HEK293T (cell line): Measurements from ENCODE around the gene SLC6A1.

Source experiments
- CTCF ChIA-PET: fragments of 350-600 bp; formaldehyde crosslinking; extraction: SDS; loops from one replicate; lab custom pipeline; 2021; ENCODE audit warnings: antibody characterized with exemption, inconsistent platforms; lab: Yijun Ruan, JAX
- POLR2A ChIA-PET: fragments of 350-600 bp; formaldehyde crosslinking; extraction: SDS; loops from one replicate; lab custom pipeline; 2020; ENCODE audit warnings: antibody characterized with exemption, inconsistent platforms; lab: Yijun Ruan, JAX
- DNase-seq: peaks from one replicate; pipeline ENCODE4 v3.0.0; 2012; ENCODE audit warnings: mixed read lengths; ENCODE audit errors: extremely low spot score
- ARNT ChIP-seq: fragments of 450-650 bp; IDR thresholded peaks from 2 replicates; pipeline ENCODE4 v1.6.1; 2017; ENCODE audit warnings: mild to moderate bottlenecking
- BHLHE40 ChIP-seq: fragments of 450-650 bp; IDR thresholded peaks from 2 replicates; pipeline ENCODE4 v1.6.1; 2016; ENCODE audit warnings: mild to moderate bottlenecking, moderate library complexity, borderline replicate concordance
- CTBP1 ChIP-seq: fragments of 450-650 bp; IDR thresholded peaks from 2 replicates; pipeline ENCODE4 v1.6.1; 2016; ENCODE audit warnings: borderline replicate concordance
- ELF4 ChIP-seq: fragments of 450-650 bp; IDR thresholded peaks from 2 replicates; pipeline ENCODE4 v1.6.1; 2017; ENCODE audit warnings: antibody characterized with exemption
- FOXA1 ChIP-seq: fragments of 450-650 bp; IDR thresholded peaks from 2 replicates; pipeline ENCODE4 v1.6.1; 2016; ENCODE audit warnings: mild to moderate bottlenecking
- FOXK2 ChIP-seq: fragments of 450-650 bp; IDR thresholded peaks from 2 replicates; pipeline ENCODE4 v1.6.1; 2016; ENCODE audit warnings: mild to moderate bottlenecking
- FOXM1 ChIP-seq: fragments of 450-650 bp; IDR thresholded peaks from 2 replicates; pipeline ENCODE4 v1.6.1; 2017; ENCODE audit warnings: mild to moderate bottlenecking, borderline replicate concordance
- HDGF ChIP-seq: fragments of 450-650 bp; IDR thresholded peaks from 2 replicates; pipeline ENCODE4 v1.6.1; 2017; ENCODE audit warnings: antibody characterized with exemption, borderline replicate concordance
- L3MBTL2 ChIP-seq: fragments of 450-650 bp; conservative IDR thresholded peaks from 2 replicates; pipeline ENCODE4 v1.6.1; 2016; ENCODE audit warnings: mild to moderate bottlenecking
- LEF1 ChIP-seq: fragments of 450-650 bp; IDR thresholded peaks from 2 replicates; pipeline ENCODE4 v1.6.1; 2017; ENCODE audit warnings: mild to moderate bottlenecking, borderline replicate concordance
- NFRKB ChIP-seq: fragments of 450-650 bp; IDR thresholded peaks from 2 replicates; pipeline ENCODE4 v1.6.1; 2016; ENCODE audit warnings: mild to moderate bottlenecking, moderate library complexity
- PKNOX1 ChIP-seq: fragments of 450-650 bp; IDR thresholded peaks from 2 replicates; pipeline ENCODE4 v1.6.1; 2016
- SP1 ChIP-seq: fragments of 450-650 bp; IDR thresholded peaks from 2 replicates; pipeline ENCODE4 v1.6.1; 2017
- SUZ12 ChIP-seq: fragments of 450-650 bp; IDR thresholded peaks from 2 replicates; pipeline ENCODE4 v1.6.1; 2016; ENCODE audit warnings: mild to moderate bottlenecking
- TARDBP ChIP-seq: fragments of 450-650 bp; IDR thresholded peaks from 2 replicates; pipeline ENCODE4 v1.6.1; 2016
- ZNF384 ChIP-seq: fragments of 450-650 bp; IDR thresholded peaks from 2 replicates; pipeline ENCODE4 v1.6.1; 2016

The SLC6A1 gene

GRCh38 chr3:11053926-11054503, 61.5 kb downstream of the SLC6A1 start:
- POLR2A ChIA-PET: no interaction called here
- TF ChIP-seq HDGF (no peak), LEF1 (no peak), ARNT (no peak), TARDBP (no peak), FOXA1 (no peak), ELF4 (no peak), PKNOX1 (no peak), FOXK2 (no peak), NFRKB (no peak), L3MBTL2 (no peak), BHLHE40 (no peak), FOXM1 (no peak), SUZ12 (no peak), ZNF384 (no peak), SP1 (no peak)
- DNase-seq: no peak
- CTCF ChIA-PET: no interaction called here

GRCh38 chr3:11054739-11055438, 62.3 kb downstream of the SLC6A1 start:
- ChIA-PET CTCF (no interaction called here), POLR2A (no interaction called here)
- TF ChIP-seq SUZ12 (no peak), FOXA1 (no peak), L3MBTL2 (no peak), CTBP1 (no peak), NFRKB (no peak), PKNOX1 (no peak), FOXM1 (no peak), LEF1 (no peak), TARDBP (no peak), SP1 (no peak), ARNT (no peak), HDGF (no peak)
- no peak for DNase-seq

- ChIA-PET POLR2A (no interaction called here), CTCF (no interaction called here)
- TF ChIP-seq PKNOX1 (no peak), NFRKB (no peak), L3MBTL2 (no peak), BHLHE40 (no peak), CTBP1 (no peak)
- no peak for DNase-seq
Observed at GRCh38 chr3:11055496-11055895, 62.9 kb downstream of the SLC6A1 start.

- CTCF ChIA-PET: no interaction called here
- no peak for TF ChIP-seq FOXA1
- TF ChIP-seq SUZ12: no peak
- no peak for TF ChIP-seq TARDBP
- TF ChIP-seq HDGF: no peak
- no peak for TF ChIP-seq NFRKB
- TF ChIP-seq L3MBTL2: no peak
- no peak for TF ChIP-seq FOXK2
- no peak for TF ChIP-seq PKNOX1
- no peak for TF ChIP-seq FOXM1
- TF ChIP-seq ELF4: no peak
- POLR2A ChIA-PET: no interaction called here
- no peak for DNase-seq
Observed at GRCh38 chr3:11056531-11057050, 64.0 kb downstream of the SLC6A1 start.

GRCh38 chr3:11057655-11058054, 65.1 kb downstream of the SLC6A1 start:
- no peak for DNase-seq
- ChIA-PET POLR2A (no interaction called here), CTCF (interaction anchor here (0.8 kb wide), 1 partner anchor 112 kb away, joined by 3 read pairs; no protein-coding TSS in a partner anchor)
- TF ChIP-seq FOXM1: no peak
- TF ChIP-seq FOXA1: no peak
- TF ChIP-seq LEF1: no peak
- no peak for TF ChIP-seq FOXK2
- no peak for TF ChIP-seq PKNOX1
- no peak for TF ChIP-seq ARNT
- TF ChIP-seq SP1: no peak
- TF ChIP-seq TARDBP: no peak
- no peak for TF ChIP-seq ZNF384
- TF ChIP-seq HDGF: no peak
- TF ChIP-seq BHLHE40: no peak
